OCI-LY7 (cell line): ENCODE data around the gene SLC16A11. TPM values are rescaled to one million over a fixed set of nuclear protein-coding genes. Genes with fewer than 3 reads are reported as not detected.

Source experiments
- BruUV-seq: library from RNA; stranded (reverse); fragments of 400-500 nt; replicated peaks from 2 replicates; lab custom pipeline; 2021; lab: Mats Ljungman, UMichigan
- CTCF ChIA-PET: fragments of 300-600 bp; sonication (Branson Sonifier 250); formaldehyde crosslinking; loops from one replicate; lab custom pipeline; 2022; ENCODE audit warnings: antibody characterized with exemption; ENCODE audit not compliant: unreplicated experiment; lab: Charles Lee
- POLR2A ChIA-PET: fragments of 300-600 bp; sonication (Branson Sonifier 250); formaldehyde crosslinking; loops from one replicate; lab custom pipeline; 2022; ENCODE audit warnings: antibody characterized with exemption; lab: Charles Lee
- DNase-seq: peaks from one replicate; pipeline ENCODE4 v3.0.0-alpha.2; 2015; ENCODE audit warnings: low spot score
- H2AFZ ChIP-seq: fragments of 200-600 bp; sonication (generic), shearing (Covaris generic); 2 replicates; pipeline ENCODE4 v1.6.1; 2014; ENCODE audit warnings: mild to moderate bottlenecking, antibody characterized with exemption, low read length, moderate library complexity
- H3K27ac ChIP-seq: fragments of 200-600 bp; sonication (generic); 2 replicates; pipeline ENCODE4 v1.5.1; 2014; ENCODE audit warnings: mixed run types, low read depth, mild to moderate bottlenecking, moderate library complexity, low read length, inconsistent platforms; ENCODE audit not compliant: poor library complexity, severe bottlenecking
- H3K36me3 ChIP-seq: fragments of 200-600 bp; sonication (generic); 2 replicates; pipeline ENCODE4 v1.6.1; 2014; ENCODE audit warnings: mild to moderate bottlenecking, antibody characterized with exemption, low read length, moderate library complexity, mixed read lengths; ENCODE audit not compliant: insufficient read depth
- H3K4me1 ChIP-seq: fragments of 200-600 bp; sonication (generic); 2 replicates; pipeline ENCODE4 v1.5.1; 2014; ENCODE audit warnings: mild to moderate bottlenecking, low read length; ENCODE audit not compliant: insufficient read depth, poor library complexity, severe bottlenecking
- H3K4me2 ChIP-seq: fragments of 200-600 bp; sonication (generic); 2 replicates; pipeline ENCODE4 v1.6.1; 2014; ENCODE audit warnings: mild to moderate bottlenecking, low read length
- H3K4me3 ChIP-seq: fragments of 200-600 bp; sonication (generic); 2 replicates; pipeline ENCODE4 v1.5.1; 2014; ENCODE audit warnings: mild to moderate bottlenecking, low read depth, low read length; ENCODE audit not compliant: poor library complexity, severe bottlenecking
- H3K79me2 ChIP-seq: fragments of 200-600 bp; sonication (generic); 2 replicates; pipeline ENCODE4 v1.6.1; 2016; ENCODE audit warnings: low read depth, mild to moderate bottlenecking, low read length, moderate library complexity, mixed read lengths; ENCODE audit not compliant: insufficient read depth
- H3K9me2 ChIP-seq: fragments of 200-600 bp; sonication (generic); 2 replicates; pipeline ENCODE4 v1.6.1; 2016; ENCODE audit warnings: mild to moderate bottlenecking, low read length, mixed read lengths; ENCODE audit not compliant: insufficient read depth
- H3K9me3 ChIP-seq: fragments of 200-600 bp; sonication (generic); 2 replicates; pipeline ENCODE4 v1.6.1; 2014; ENCODE audit warnings: mild to moderate bottlenecking, mixed run types, low read length, mixed read lengths
- H4K20me1 ChIP-seq: fragments of 200-600 bp; sonication (generic); 2 replicates; pipeline ENCODE4 v1.6.1; 2014; ENCODE audit warnings: mild to moderate bottlenecking, antibody characterized with exemption, low read length, moderate library complexity, mixed read lengths; ENCODE audit not compliant: insufficient read depth
- EZH2phosphoT487 ChIP-seq: fragments of 200-600 bp; sonication (generic); IDR thresholded peaks from 2 replicates; pipeline ENCODE4 v1.6.1; 2018; ENCODE audit warnings: low read depth, borderline replicate concordance, mild to moderate bottlenecking, mixed run types, antibody characterized with exemption, low read length, moderate library complexity, mixed read lengths
- intact Hi-C: fragments of 100-400 bp; cut with micrococcal nuclease; formaldehyde crosslinking; loops from one replicate; pipeline ENCODE4 v1.10.0; 2022; ENCODE audit not compliant: unreplicated experiment
- total RNA-seq, 2 experiments: library from RNA; depleted of rRNA in 1 of 2; stranded (reverse); fragments of >200 nt in 1 of 2; shearing (Covaris generic) in 1 of 2; gene quantifications; 2 replicates each; pipeline ENCODE4 v1.2.3, GENCODE V29; 2014 to 2022
- TF ChIP-seq, protein P1 (sequence below): fragments of 200-600 bp; sonication (generic); conservative IDR thresholded peaks from 2 replicates; pipeline ENCODE4 v1.5.1; 2014; ENCODE audit warnings: mild to moderate bottlenecking, antibody characterized with exemption, low read length, moderate library complexity, mixed read lengths

SLC16A11 gene
- total RNA-seq, 2 experiments from 2014 or later = not detected

GRCh38 chr17:7039832-7040231 lies 4.1 kb downstream of the SLC16A11 start:
- Histone ChIP-seq H3K4me3 (no peak overlapping the region), H4K20me1 (no peaks in the 10 kb centered on the region), H3K27ac (peak overlapping the region; percentile 36), H3K9me3 (no peaks in the 10 kb centered on the region), H3K4me2 (peak overlapping the region; percentile 12; the same call in 1 of the 2 replicates), H3K79me2 (peaks cover 8% of the 10 kb centered on the region; the same call in 1 of the 2 replicates), H3K4me1 (peaks cover 27% of the 10 kb centered on the region), H2AFZ (no peak overlapping the region), H3K9me2 (no peaks in the 10 kb centered on the region), H3K36me3 (no peaks in the 10 kb centered on the region)
- ChIA-PET CTCF (no interaction called here), POLR2A (interaction anchor here (0.6 kb wide), 1 partner anchor 175 kb away, joined by 3 read pairs; no protein-coding TSS in a partner anchor)
- peak; percentile 20 for DNase-seq
- intact Hi-C loops = loop anchor here (5.0 kb wide), 1 partner anchor 397 kb away; the partner anchor contains the start of genes FGF11 and TMEM102
- BruUV-seq = no TSS peak
- TF ChIP-seq, protein P1, sequence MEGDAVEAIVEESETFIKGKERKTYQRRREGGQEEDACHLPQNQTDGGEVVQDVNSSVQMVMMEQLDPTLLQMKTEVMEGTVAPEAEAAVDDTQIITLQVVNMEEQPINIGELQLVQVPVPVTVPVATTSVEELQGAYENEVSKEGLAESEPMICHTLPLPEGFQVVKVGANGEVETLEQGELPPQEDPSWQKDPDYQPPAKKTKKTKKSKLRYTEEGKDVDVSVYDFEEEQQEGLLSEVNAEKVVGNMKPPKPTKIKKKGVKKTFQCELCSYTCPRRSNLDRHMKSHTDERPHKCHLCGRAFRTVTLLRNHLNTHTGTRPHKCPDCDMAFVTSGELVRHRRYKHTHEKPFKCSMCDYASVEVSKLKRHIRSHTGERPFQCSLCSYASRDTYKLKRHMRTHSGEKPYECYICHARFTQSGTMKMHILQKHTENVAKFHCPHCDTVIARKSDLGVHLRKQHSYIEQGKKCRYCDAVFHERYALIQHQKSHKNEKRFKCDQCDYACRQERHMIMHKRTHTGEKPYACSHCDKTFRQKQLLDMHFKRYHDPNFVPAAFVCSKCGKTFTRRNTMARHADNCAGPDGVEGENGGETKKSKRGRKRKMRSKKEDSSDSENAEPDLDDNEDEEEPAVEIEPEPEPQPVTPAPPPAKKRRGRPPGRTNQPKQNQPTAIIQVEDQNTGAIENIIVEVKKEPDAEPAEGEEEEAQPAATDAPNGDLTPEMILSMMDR = 0 out of 2 replicates have a peak, but pooled peaks have one; percentile 9
- TF ChIP-seq EZH2phosphoT487 = no peak

DNA sequence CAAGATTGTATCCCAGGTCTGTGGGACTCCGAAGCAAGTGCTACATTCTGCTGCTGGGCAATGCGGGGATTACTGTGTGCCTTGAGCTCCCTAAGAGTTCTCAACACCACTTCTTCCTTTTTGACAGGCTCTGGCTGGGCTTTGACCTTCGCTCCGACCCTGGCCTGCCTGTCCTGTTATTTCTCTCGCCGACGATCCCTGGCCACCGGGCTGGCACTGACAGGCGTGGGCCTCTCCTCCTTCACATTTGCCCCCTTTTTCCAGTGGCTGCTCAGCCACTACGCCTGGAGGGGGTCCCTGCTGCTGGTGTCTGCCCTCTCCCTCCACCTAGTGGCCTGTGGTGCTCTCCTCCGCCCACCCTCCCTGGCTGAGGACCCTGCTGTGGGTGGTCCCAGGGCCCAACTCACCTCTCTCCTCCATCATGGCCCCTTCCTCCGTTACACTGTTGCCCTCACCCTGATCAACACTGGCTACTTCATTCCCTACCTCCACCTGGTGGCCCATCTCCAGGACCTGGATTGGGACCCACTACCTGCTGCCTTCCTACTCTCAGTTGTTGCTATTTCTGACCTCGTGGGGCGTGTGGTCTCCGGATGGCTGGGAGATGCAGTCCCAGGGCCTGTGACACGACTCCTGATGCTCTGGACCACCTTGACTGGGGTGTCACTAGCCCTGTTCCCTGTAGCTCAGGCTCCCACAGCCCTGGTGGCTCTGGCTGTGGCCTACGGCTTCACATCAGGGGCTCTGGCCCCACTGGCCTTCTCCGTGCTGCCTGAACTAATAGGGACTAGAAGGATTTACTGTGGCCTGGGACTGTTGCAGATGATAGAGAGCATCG lies 5.6 kb downstream of the SLC16A11 start:
- H3K9me2 ChIP-seq = no peaks in the 10 kb centered on the region
- intact Hi-C loops = loop anchor here (5.0 kb wide), 1 partner anchor 399 kb away; the partner anchor contains the start of genes FGF11 and TMEM102
- no TSS peak for BruUV-seq
- H4K20me1 ChIP-seq = no peaks in the 10 kb centered on the region
- H3K4me2 ChIP-seq = 0 out of 2 replicates have a peak overlapping the region, but pooled peaks have one; percentile 12
- no peaks in the 10 kb centered on the region for H3K36me3 ChIP-seq
- DNase-seq = no peak
- TF ChIP-seq, protein P1 = 0 out of 2 replicates have a peak, but pooled peaks have one; percentile 26
- TF ChIP-seq EZH2phosphoT487 = no peak
- no peaks in the 10 kb centered on the region for H3K9me3 ChIP-seq
- ChIA-PET CTCF (no interaction called here), POLR2A (no interaction called here)
- peaks cover 19% of the 10 kb centered on the region for H3K4me1 ChIP-seq
- H3K79me2 ChIP-seq = peaks cover 8% of the 10 kb centered on the region; the same call in 1 of the 2 replicates
- H2AFZ ChIP-seq = no peak overlapping the region
- peak overlapping the region; percentile 13 for H3K27ac ChIP-seq
- no peak overlapping the region for H3K4me3 ChIP-seq
